ENCODE measurements around the gene TMEM220.

DNA sequence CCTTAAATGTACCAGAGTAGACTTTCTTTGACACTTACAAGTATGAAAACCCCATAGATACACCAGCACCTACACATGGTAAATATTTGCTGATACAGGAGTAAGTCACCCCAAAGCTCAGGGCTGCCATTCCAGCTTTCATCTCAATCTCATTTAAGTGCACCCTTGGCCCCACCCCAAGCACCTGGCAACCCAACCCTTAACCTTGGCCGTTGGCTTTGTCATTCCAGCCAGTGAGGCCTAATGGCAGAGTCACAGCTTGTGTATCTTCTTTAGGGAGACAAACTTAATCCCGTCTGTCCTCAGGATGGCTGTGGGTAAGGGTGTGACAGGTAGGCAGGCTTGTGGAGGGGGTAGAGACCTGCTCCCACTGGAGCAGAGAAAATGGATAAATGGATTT, 31.5 kb upstream of the TMEM220 start:
- TF ChIP-seq CTCF (IDR thresholded peaks at IDR 0.05) (no peak), POLR2A (IDR thresholded peaks at IDR 0.05) (no peak)
